Neural progenitor cell (in vitro differentiated cells): ENCODE data around the gene METTL1. TPM values are rescaled to one million over a fixed set of nuclear protein-coding genes. Genes with fewer than 3 reads are reported as not detected.

Experiments used
- DNase-seq: peaks from one replicate; pipeline ENCODE4 v3.0.0-alpha.2; 2016; ENCODE audit warnings: low spot score
- H2AFZ ChIP-seq: fragments of 200-600 bp; sonication (generic); replicated peaks from 2 replicates; pipeline ENCODE4 v1.6.1; 2016; ENCODE audit warnings: antibody characterized with exemption
- H3F3A ChIP-seq: fragments of 200-600 bp; sonication (generic); 2 replicates; pipeline ENCODE4 v1.6.1; 2016; ENCODE audit warnings: antibody characterized with exemption, low read depth
- H3K27ac ChIP-seq: fragments of 200-600 bp; sonication (generic); 2 replicates; pipeline ENCODE4 v1.5.1; 2016; ENCODE audit warnings: mild to moderate bottlenecking
- H3K27me3 ChIP-seq: fragments of 200-600 bp; sonication (generic); 2 replicates; pipeline ENCODE4 v1.6.1; 2016; ENCODE audit warnings: mild to moderate bottlenecking, moderate library complexity
- H3K36me3 ChIP-seq: fragments of 200-600 bp; sonication (generic); 2 replicates; pipeline ENCODE4 v1.5.1; 2016
- H3K4me1 ChIP-seq: fragments of 200-600 bp; sonication (generic); 2 replicates; pipeline ENCODE4 v1.6.1; 2016; ENCODE audit warnings: mixed run types
- H3K4me2 ChIP-seq: fragments of 200-600 bp; sonication (generic); 2 replicates; pipeline ENCODE4 v1.6.1; 2016
- H3K4me3 ChIP-seq: fragments of 200-600 bp; sonication (generic); 2 replicates; pipeline ENCODE4 v1.5.1; 2016
- H3K79me2 ChIP-seq: fragments of 200-600 bp; sonication (generic); 2 replicates; pipeline ENCODE4 v1.6.1; 2016; ENCODE audit warnings: low read depth
- H3K9ac ChIP-seq: fragments of 200-600 bp; sonication (generic); 2 replicates; pipeline ENCODE4 v1.6.1; 2016
- H3K9me3 ChIP-seq: fragments of 200-600 bp; sonication (generic); 2 replicates; pipeline ENCODE4 v1.5.1; 2016; ENCODE audit warnings: low read depth
- H4K20me1 ChIP-seq: fragments of 200-600 bp; sonication (generic); 2 replicates; pipeline ENCODE4 v1.6.1; 2016; ENCODE audit warnings: low read depth
- H3K27ac Mint-ChIP-seq: 3 replicates; pipeline ENCODE4 v1.8.0; 2021; ENCODE audit warnings: mixed read lengths
- H3K27me3 Mint-ChIP-seq: 2 replicates; pipeline ENCODE4 v1.8.0; 2022; ENCODE audit warnings: low read depth, mild to moderate bottlenecking, inconsistent platforms, moderate library complexity, mixed read lengths; ENCODE audit not compliant: insufficient read depth
- H3K36me3 Mint-ChIP-seq: 3 replicates; pipeline ENCODE4 v1.8.0; 2021; ENCODE audit warnings: mixed read lengths
- H3K4me1 Mint-ChIP-seq: 3 replicates; pipeline ENCODE4 v1.8.0; 2021; ENCODE audit warnings: mixed read lengths
- H3K4me3 Mint-ChIP-seq: 3 replicates; pipeline ENCODE4 v1.8.0; 2021; ENCODE audit warnings: mild to moderate bottlenecking, moderate library complexity, mixed read lengths
- H3K9me3 Mint-ChIP-seq: 3 replicates; pipeline ENCODE4 v1.8.0; 2020; ENCODE audit warnings: mixed read lengths
- CTCF ChIP-seq: fragments of 200-600 bp; sonication (generic); IDR thresholded peaks from 2 replicates; pipeline ENCODE4 v1.5.1; 2017; ENCODE audit warnings: antibody characterized with exemption, mild to moderate bottlenecking
- EZH2 ChIP-seq: fragments of 200-600 bp; sonication (generic); IDR thresholded peaks from 2 replicates; pipeline ENCODE4 v1.6.1; 2017; ENCODE audit warnings: antibody characterized with exemption, mild to moderate bottlenecking, moderate library complexity
- EZH2phosphoT487 ChIP-seq: fragments of 200-600 bp; sonication (generic); IDR thresholded peaks from 2 replicates; pipeline ENCODE4 v1.6.1; 2017; ENCODE audit warnings: antibody characterized with exemption
- total RNA-seq: library from RNA; depleted of rRNA; stranded (reverse); fragments of >200 nt; gene quantifications from 2 replicates; pipeline ENCODE4 v1.2.3, GENCODE V29; 2015; ENCODE audit warnings: low replicate concordance

Gene METTL1
- total RNA-seq, 1 donor from 2014 or later, result 5.6 TPM

GRCh38 chr12:57739387-57739786 lies 32.5 kb downstream of the METTL1 start:
- Histone ChIP-seq H3K9me3 (no peaks in the 10 kb centered on the region), H3K4me1 (peaks cover 24% of the 10 kb centered on the region), H3K4me2 (peak overlapping the region; percentile 98), H4K20me1 (peaks cover 38% of the 10 kb centered on the region), H3K27me3 (peaks cover 95% of the 10 kb centered on the region), H2AFZ (no peak overlapping the region), H3K27ac (no peak overlapping the region), H3K36me3 (no peaks in the 10 kb centered on the region), H3F3A (peaks cover 42% of the 10 kb centered on the region), H3K79me2 (no peaks in the 10 kb centered on the region), H3K4me3 (peak overlapping the region; percentile 80), H3K9ac (no peak overlapping the region)
- H3K4me1 Mint-ChIP-seq, result peaks cover 51% of the 10 kb centered on the region
- TF ChIP-seq EZH2 (no peak), CTCF (no peak), EZH2phosphoT487 (no peak)
- H3K27ac Mint-ChIP-seq, result no peak overlapping the region
- DNase-seq, result peak; percentile 21
- H3K36me3 Mint-ChIP-seq, result no peaks in the 10 kb centered on the region
- peak overlapping the region; percentile 92 for H3K4me3 Mint-ChIP-seq
- H3K27me3 Mint-ChIP-seq, result peaks cover 35% of the 10 kb centered on the region
- H3K9me3 Mint-ChIP-seq, result no peaks in the 10 kb centered on the region

DNA sequence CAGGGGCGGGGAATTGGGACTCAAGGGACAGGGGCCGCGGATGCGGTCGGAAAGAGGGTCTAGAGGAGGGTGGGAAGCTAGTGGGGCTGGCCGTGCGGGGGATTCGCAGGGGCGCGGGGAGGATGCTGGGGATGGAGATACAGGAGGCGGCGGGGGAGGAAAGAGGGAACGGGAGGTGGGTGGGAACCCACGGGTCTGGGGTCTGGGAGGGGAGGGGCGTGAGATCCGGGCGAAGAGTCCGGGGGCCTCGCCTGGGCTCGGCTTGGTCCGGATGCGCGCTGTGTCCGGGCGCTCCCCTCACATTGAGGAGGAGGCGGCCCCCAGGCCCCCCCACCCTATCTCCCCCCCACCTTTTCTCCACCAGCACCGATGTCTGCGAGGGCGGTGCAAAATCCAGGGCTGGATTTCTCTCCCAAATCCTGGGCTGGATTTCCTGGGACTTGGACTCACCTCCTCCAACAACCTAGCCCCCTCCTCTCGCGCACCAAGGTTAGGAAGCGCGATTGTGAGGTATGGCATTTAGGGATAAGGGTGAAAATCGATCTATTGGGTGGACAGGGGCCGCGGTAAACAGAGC lies 33.2 kb downstream of the METTL1 start, which contains the start of gene AGAP2:
Gene AGAP2 (minus strand): TSS at position 82 of the 577 bp plus-strand sequence. CDS start 496 bp downstream, outside the sequence.
- no peak within 1 kb of the TSS for H3K9ac ChIP-seq
- no peaks in the 10 kb centered on the region for H3K36me3 ChIP-seq
- H3K4me3 ChIP-seq, result peak within 1 kb of the TSS; percentile 80
- H3K27ac ChIP-seq, result no peak within 1 kb of the TSS
- H4K20me1 ChIP-seq, result peaks cover 39% of the 10 kb centered on the region
- Mint-ChIP-seq H3K27me3 (peaks cover 37% of the 10 kb centered on the region), H3K4me1 (peaks cover 49% of the 10 kb centered on the region), H3K4me3 (peak within 1 kb of the TSS; percentile 92), H3K36me3 (no peaks in the 10 kb centered on the region), H3K27ac (no peak within 1 kb of the TSS), H3K9me3 (no peaks in the 10 kb centered on the region)
- TF ChIP-seq EZH2 (no peak), CTCF (no peak), EZH2phosphoT487 (no peak)
- H2AFZ ChIP-seq, result no peak within 1 kb of the TSS
- H3K9me3 ChIP-seq, result no peaks in the 10 kb centered on the region
- peaks cover 100% of the 10 kb centered on the region for H3K27me3 ChIP-seq
- DNase-seq, result peak; percentile 80
- peak within 1 kb of the TSS; percentile 98 for H3K4me2 ChIP-seq
- peaks cover 24% of the 10 kb centered on the region for H3K4me1 ChIP-seq
- H3F3A ChIP-seq, result peaks cover 35% of the 10 kb centered on the region
- no peaks in the 10 kb centered on the region for H3K79me2 ChIP-seq

DNA sequence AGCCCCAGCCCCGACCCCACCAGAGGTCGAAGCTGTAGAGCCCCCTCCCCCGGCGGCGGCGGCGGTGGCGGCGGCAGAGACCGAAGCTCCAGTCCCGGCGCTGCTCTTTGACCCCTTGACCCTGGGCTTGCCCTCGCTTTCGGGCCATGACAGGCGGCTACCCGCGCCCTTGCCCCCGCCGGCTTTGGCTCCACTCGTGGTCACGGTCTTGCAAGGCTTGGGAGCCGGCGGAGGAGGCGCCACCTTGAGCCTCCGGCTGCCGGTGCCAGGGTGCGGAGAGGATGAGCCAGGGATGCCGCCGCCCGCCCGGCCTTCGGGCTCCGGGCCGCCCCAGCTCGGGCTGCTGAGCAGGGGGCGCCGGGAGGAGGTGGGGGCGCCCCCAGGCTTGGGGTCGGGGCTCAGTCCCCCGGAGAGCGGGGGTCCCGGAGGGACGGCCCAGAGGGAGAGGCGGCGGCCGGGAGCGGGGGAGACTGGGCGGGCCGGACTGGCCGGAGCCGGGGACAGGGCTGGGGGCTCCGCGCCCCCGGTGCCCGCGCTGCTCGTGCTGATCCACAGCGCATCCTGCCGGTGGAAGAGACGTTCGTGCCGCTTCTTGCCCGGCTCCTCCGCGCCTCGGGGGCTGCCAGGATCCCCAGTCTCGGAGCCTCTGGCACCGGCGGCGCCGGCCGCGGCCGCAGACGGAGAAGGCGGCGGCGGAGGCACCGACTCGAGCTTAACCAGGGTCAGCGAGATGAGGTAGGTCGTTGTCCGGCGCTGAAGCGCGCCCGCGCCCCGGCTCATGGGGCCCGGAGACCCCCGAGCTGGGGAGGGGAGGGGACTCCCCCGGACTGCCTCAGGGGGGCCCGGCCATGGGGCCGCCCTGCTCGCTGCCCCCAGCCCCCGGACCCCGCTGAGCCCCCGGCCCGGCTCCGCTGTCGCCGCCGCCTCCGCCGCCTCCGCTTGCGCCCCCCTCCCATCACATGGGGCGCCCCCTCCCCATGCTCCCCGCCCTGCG lies 34.1 kb downstream of the METTL1 start:
- Histone ChIP-seq H3K79me2 (no peaks in the 10 kb centered on the region), H2AFZ (no peak overlapping the region), H3K9me3 (no peaks in the 10 kb centered on the region), H3K4me3 (peak overlapping the region; percentile 80), H3K27ac (no peak overlapping the region), H4K20me1 (peaks cover 39% of the 10 kb centered on the region), H3F3A (peaks cover 32% of the 10 kb centered on the region), H3K27me3 (peaks cover 100% of the 10 kb centered on the region), H3K4me1 (peaks cover 24% of the 10 kb centered on the region), H3K4me2 (peak overlapping the region; percentile 98), H3K9ac (no peak overlapping the region), H3K36me3 (no peaks in the 10 kb centered on the region)
- Mint-ChIP-seq H3K9me3 (no peaks in the 10 kb centered on the region), H3K4me3 (peak overlapping the region; percentile 80), H3K36me3 (no peaks in the 10 kb centered on the region), H3K4me1 (peaks cover 49% of the 10 kb centered on the region), H3K27me3 (peaks cover 38% of the 10 kb centered on the region), H3K27ac (no peak overlapping the region)
- TF ChIP-seq EZH2phosphoT487 (peak; percentile 96), CTCF (peak; percentile 39), EZH2 (peak; percentile 99)
- DNase-seq, result peak; percentile 80
